ENCODE results near the gene KHNYN. TPM values are rescaled to one million over a fixed set of nuclear protein-coding genes. Genes with fewer than 3 reads are reported as not detected.

The KHNYN gene
- polyA plus RNA-seq, 1 donor from 2014 or later: 0.53 TPM

DNA sequence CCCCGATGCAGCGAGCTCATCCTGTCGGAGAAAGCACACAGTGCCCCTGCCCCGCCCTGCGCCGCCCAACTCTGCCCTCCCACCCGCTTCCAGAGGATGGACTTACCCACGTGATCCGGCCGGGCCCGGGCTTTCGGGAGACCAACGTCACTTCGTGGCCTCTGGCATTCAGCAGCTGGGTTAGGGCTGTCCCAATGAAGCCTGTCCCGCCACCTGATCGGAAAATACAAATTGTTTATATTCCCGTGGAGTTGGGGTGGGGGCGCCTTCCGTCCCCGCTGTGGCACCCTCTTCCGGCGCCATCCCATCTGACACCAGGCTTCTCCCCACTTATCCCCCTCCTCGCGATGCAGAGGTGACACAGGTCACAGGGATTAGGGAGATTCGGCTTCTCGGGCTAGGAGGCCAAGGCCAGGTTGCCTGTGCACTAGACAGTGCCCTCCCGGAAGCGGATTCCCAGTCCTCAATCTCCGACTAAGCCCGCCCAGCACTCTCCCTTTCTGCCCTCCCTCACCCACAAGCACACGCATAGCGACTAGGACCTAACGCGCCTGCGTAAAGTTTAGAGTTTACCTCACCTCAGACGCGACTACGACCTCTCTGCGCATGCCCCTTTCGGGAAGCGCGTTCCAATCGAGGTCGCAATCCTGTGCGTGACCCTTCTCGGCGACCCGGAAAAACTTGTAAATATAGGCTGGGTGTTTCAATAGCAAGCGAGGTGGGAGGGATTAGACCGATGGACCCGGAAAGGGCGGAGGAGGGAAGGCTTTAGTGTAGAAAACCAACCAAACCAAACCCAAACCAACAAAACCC, 12.7 kb downstream of the KHNYN start, which contains the start of gene SDR39U1:
Gene SDR39U1, minus strand, starts transcription at position 537 of the 813 bp plus-strand sequence. Its CDS starts 7 bp downstream, at position 530.
- H4K20me1 ChIP-seq (ENCODE audit: insufficient read depth): no peaks in the 10 kb centered on the region
- TF ChIP-seq EZH2 (IDR thresholded peaks at IDR 0.05; ENCODE audit: borderline replicate concordance, insufficient read depth, low read length, poor library complexity, severe bottlenecking) (no peak), SMC3 (conservative IDR thresholded peaks at IDR 0.05; ENCODE audit: poor library complexity) (no peak), EP300 (conservative IDR thresholded peaks at IDR 0.05; ENCODE audit: poor library complexity, severe bottlenecking) (peak; percentile 60), TAF1 (IDR thresholded peaks at IDR 0.05; ENCODE audit: low read depth) (peak; percentile 25), POLR2AphosphoS5 (IDR thresholded peaks at IDR 0.05) (peak; percentile 97), RAD21 (conservative IDR thresholded peaks at IDR 0.05) (no peak), MXI1 (conservative IDR thresholded peaks at IDR 0.05; ENCODE audit: poor library complexity, severe bottlenecking) (peak; percentile 79)
- TF ChIP-seq, protein P1, sequence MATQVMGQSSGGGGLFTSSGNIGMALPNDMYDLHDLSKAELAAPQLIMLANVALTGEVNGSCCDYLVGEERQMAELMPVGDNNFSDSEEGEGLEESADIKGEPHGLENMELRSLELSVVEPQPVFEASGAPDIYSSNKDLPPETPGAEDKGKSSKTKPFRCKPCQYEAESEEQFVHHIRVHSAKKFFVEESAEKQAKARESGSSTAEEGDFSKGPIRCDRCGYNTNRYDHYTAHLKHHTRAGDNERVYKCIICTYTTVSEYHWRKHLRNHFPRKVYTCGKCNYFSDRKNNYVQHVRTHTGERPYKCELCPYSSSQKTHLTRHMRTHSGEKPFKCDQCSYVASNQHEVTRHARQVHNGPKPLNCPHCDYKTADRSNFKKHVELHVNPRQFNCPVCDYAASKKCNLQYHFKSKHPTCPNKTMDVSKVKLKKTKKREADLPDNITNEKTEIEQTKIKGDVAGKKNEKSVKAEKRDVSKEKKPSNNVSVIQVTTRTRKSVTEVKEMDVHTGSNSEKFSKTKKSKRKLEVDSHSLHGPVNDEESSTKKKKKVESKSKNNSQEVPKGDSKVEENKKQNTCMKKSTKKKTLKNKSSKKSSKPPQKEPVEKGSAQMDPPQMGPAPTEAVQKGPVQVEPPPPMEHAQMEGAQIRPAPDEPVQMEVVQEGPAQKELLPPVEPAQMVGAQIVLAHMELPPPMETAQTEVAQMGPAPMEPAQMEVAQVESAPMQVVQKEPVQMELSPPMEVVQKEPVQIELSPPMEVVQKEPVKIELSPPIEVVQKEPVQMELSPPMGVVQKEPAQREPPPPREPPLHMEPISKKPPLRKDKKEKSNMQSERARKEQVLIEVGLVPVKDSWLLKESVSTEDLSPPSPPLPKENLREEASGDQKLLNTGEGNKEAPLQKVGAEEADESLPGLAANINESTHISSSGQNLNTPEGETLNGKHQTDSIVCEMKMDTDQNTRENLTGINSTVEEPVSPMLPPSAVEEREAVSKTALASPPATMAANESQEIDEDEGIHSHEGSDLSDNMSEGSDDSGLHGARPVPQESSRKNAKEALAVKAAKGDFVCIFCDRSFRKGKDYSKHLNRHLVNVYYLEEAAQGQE (IDR thresholded peaks at IDR 0.05; ENCODE audit: borderline replicate concordance): peak; percentile 59
- TF ChIP-seq, protein P2, sequence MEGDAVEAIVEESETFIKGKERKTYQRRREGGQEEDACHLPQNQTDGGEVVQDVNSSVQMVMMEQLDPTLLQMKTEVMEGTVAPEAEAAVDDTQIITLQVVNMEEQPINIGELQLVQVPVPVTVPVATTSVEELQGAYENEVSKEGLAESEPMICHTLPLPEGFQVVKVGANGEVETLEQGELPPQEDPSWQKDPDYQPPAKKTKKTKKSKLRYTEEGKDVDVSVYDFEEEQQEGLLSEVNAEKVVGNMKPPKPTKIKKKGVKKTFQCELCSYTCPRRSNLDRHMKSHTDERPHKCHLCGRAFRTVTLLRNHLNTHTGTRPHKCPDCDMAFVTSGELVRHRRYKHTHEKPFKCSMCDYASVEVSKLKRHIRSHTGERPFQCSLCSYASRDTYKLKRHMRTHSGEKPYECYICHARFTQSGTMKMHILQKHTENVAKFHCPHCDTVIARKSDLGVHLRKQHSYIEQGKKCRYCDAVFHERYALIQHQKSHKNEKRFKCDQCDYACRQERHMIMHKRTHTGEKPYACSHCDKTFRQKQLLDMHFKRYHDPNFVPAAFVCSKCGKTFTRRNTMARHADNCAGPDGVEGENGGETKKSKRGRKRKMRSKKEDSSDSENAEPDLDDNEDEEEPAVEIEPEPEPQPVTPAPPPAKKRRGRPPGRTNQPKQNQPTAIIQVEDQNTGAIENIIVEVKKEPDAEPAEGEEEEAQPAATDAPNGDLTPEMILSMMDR (IDR thresholded peaks at IDR 0.05; ENCODE audit: poor library complexity, severe bottlenecking): peak; percentile 54
- H2AFZ ChIP-seq (ENCODE audit: low read depth, low read length): peak within 1 kb of the TSS; percentile 87
- peaks cover 6% of the 10 kb centered on the region for H3K79me2 ChIP-seq (replicated peaks; ENCODE audit: insufficient read depth, low read length)
- peak within 1 kb of the TSS; percentile 65 for H3K4me2 ChIP-seq (ENCODE audit: low read length)
- peak within 1 kb of the TSS; percentile 96 for H3K27ac ChIP-seq (ENCODE audit: low read length)
- H3K4me3 ChIP-seq (ENCODE audit: low read length): peak within 1 kb of the TSS; percentile 70
- H3K9me3 ChIP-seq (ENCODE audit: low read length): no peaks in the 10 kb centered on the region
- H3K36me3 ChIP-seq (ENCODE audit: insufficient read depth, low read length): peaks cover 5% of the 10 kb centered on the region
- H3F3A ChIP-seq (ENCODE audit: insufficient read depth, low read length, poor library complexity, severe bottlenecking): no peaks in the 10 kb centered on the region
- H3K9ac ChIP-seq (ENCODE audit: low read length): peak within 1 kb of the TSS; percentile 93
- no peaks in the 10 kb centered on the region for H3K9me2 ChIP-seq (ENCODE audit: insufficient read depth, low read length)
- H3K27me3 ChIP-seq (ENCODE audit: insufficient read depth, low read depth, low read length): no peaks in the 10 kb centered on the region

DNA sequence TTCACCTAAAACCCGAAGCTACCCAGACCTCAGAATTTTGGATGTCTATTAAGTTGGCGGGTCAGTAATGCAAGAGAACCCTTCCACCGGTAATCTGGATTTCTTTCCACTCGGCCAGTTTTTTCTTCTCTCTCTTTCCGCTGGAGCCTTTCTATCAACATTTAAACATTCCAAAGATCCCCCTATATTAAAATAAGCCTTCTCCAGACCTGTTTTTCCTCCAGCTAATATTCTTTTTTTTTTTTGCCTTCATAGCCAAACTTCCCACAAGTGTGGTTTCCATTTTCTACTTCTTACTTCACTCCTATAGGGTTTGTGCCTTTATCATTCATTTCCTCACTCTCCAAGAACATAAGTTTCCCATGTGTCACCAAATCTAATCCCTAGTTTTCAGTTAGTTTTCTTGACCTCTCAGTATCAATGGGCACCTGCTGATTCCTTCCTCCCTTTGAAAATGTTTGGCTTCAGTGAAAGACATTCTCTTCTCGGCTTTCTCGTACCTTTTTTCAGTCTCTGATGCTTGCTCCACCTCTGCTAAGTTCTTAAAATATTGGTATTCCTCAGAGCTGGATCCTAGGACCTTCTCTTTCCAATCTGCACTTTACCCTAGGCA, 13.4 kb downstream of the KHNYN start:
- peak overlapping the region; percentile 96 for H3K27ac ChIP-seq (ENCODE audit: low read length)
- H3K79me2 ChIP-seq (replicated peaks; ENCODE audit: insufficient read depth, low read length): peaks cover 6% of the 10 kb centered on the region
- H3K4me3 ChIP-seq (ENCODE audit: low read length): peak overlapping the region; percentile 70
- H2AFZ ChIP-seq (ENCODE audit: low read depth, low read length): peak overlapping the region; percentile 86
- H3K27me3 ChIP-seq (ENCODE audit: insufficient read depth, low read depth, low read length): no peaks in the 10 kb centered on the region
- no peaks in the 10 kb centered on the region for H4K20me1 ChIP-seq (ENCODE audit: insufficient read depth)
- H3K9me2 ChIP-seq (ENCODE audit: insufficient read depth, low read length): no peaks in the 10 kb centered on the region
- peaks cover 5% of the 10 kb centered on the region for H3K36me3 ChIP-seq (ENCODE audit: insufficient read depth, low read length)
- TF ChIP-seq TAF1 (IDR thresholded peaks at IDR 0.05; ENCODE audit: low read depth) (no peak), EP300 (conservative IDR thresholded peaks at IDR 0.05; ENCODE audit: poor library complexity, severe bottlenecking) (no peak), MXI1 (conservative IDR thresholded peaks at IDR 0.05; ENCODE audit: poor library complexity, severe bottlenecking) (no peak), RAD21 (conservative IDR thresholded peaks at IDR 0.05) (no peak), SMC3 (conservative IDR thresholded peaks at IDR 0.05; ENCODE audit: poor library complexity) (no peak), POLR2AphosphoS5 (IDR thresholded peaks at IDR 0.05) (no peak), EZH2 (IDR thresholded peaks at IDR 0.05; ENCODE audit: borderline replicate concordance, insufficient read depth, low read length, poor library complexity, severe bottlenecking) (no peak)
- TF ChIP-seq, protein P2 (IDR thresholded peaks at IDR 0.05; ENCODE audit: poor library complexity, severe bottlenecking): no peak
- TF ChIP-seq, protein P1 (IDR thresholded peaks at IDR 0.05; ENCODE audit: borderline replicate concordance): no peak
- H3F3A ChIP-seq (ENCODE audit: insufficient read depth, low read length, poor library complexity, severe bottlenecking): no peaks in the 10 kb centered on the region
- no peaks in the 10 kb centered on the region for H3K9me3 ChIP-seq (ENCODE audit: low read length)
- H3K9ac ChIP-seq (ENCODE audit: low read length): peak overlapping the region; percentile 93
- peak overlapping the region; percentile 62 for H3K4me2 ChIP-seq (ENCODE audit: low read length)

Measured in neural cell (in vitro differentiated cells).